K562 (cell line): ENCODE data around the gene DYNC2I2. TPM values are rescaled to one million over a fixed set of nuclear protein-coding genes. Genes with fewer than 3 reads are reported as not detected.

ENCODE experiments used
- ATAC-seq: fragments of 200-7000 bp; cut with Tn5 transposase; 3 replicates; pipeline ENCODE4 v1.9.1; 2020; ENCODE audit warnings: moderate library complexity
- BruUV-seq: library from RNA; stranded (reverse); fragments of 400-500 nt; replicated peaks from 2 replicates; lab custom pipeline; 2021; lab: Mats Ljungman, UMichigan
- CTCF ChIA-PET: fragments of 300-600 bp; formaldehyde crosslinking; extraction: SDS; loops from one replicate; lab custom pipeline; 2021; ENCODE audit warnings: low intra/inter-chr PET ratio; lab: Yijun Ruan, JAX
- POLR2A ChIA-PET: fragments of 300-600, 350-650 bp; sonication (Branson Sonifier 250); formaldehyde crosslinking; extraction: SDS; loops from one replicate; lab custom pipeline; 2021; ENCODE audit warnings: antibody characterized with exemption, inconsistent platforms; lab: Yijun Ruan, JAX
- DNase-seq, 4 experiments: peaks; one replicate each; pipeline versions ENCODE4 v3.0.0 to v3.0.0-alpha.2; 2011 to 2018; ENCODE audit warnings: low spot score in 3 of 4, mixed read lengths in 3 of 4; ENCODE audit errors: extremely low read depth in 1 of 4
- FAIRE-seq: peaks from 2 replicates; lab custom pipeline; 2011; peaks lifted over from hg19 to GRCh38; lab: Jason Lieb, UNC
- H2AFZ ChIP-seq: 2 replicates; pipeline ENCODE4 v1.6.0; 2011; ENCODE audit warnings: low read depth, low read length, control low read depth, inconsistent platforms
- H3K27ac ChIP-seq: fragments of 200-600 bp; 3 replicates; pipeline ENCODE4 v1.8.0; 2011; ENCODE audit warnings: low read depth, mild to moderate bottlenecking, control low read depth, inconsistent platforms, low read length, moderate library complexity, mixed read lengths; ENCODE audit errors: extremely low read depth
- H3K27me3 ChIP-seq, 2 experiments: fragments of 300-600 bp in 1 of 2; 2 replicates in 1 of 2; 3 replicates in 1 of 2; pipeline versions ENCODE4 v1.6.0 to v1.8.0; 2011; ENCODE audit warnings: inconsistent platforms in 2 of 2, low read length in 2 of 2, mild to moderate bottlenecking in 1 of 2, mixed read lengths in 1 of 2, moderate library complexity in 1 of 2; ENCODE audit not compliant: control insufficient read depth in 2 of 2, insufficient read depth in 2 of 2
- H3K36me3 ChIP-seq: fragments of 300-600 bp; 3 replicates; pipeline ENCODE4 v1.8.0; 2011; ENCODE audit warnings: mild to moderate bottlenecking, low read length, inconsistent platforms; ENCODE audit not compliant: control insufficient read depth, insufficient read depth
- H3K4me1 ChIP-seq, 2 experiments: fragments of 200-600 bp in 1 of 2; replicated peaks in 1 of 2; 2 replicates in 1 of 2; 3 replicates in 1 of 2; pipeline versions ENCODE4 v1.5.1 to v1.8.0; 2011; ENCODE audit warnings: inconsistent platforms in 2 of 2, low read length in 2 of 2, mild to moderate bottlenecking in 1 of 2, mixed read lengths in 1 of 2, moderate library complexity in 1 of 2; ENCODE audit not compliant: control insufficient read depth in 2 of 2, insufficient read depth in 2 of 2
- H3K4me2 ChIP-seq: 2 replicates; pipeline ENCODE4 v1.6.1; 2011; ENCODE audit warnings: low read length, control low read depth, inconsistent platforms, mixed read lengths; ENCODE audit not compliant: insufficient read depth
- H3K4me3 ChIP-seq: fragments of 200-600 bp; sonication (generic), shearing (Covaris generic); 2 replicates; pipeline ENCODE4 v1.5.1; 2016; ENCODE audit warnings: control low read depth, inconsistent platforms
- H3K79me2 ChIP-seq: fragments of 200-600 bp; 3 replicates; pipeline ENCODE4 v1.8.0; 2011; ENCODE audit warnings: low read length, inconsistent platforms; ENCODE audit not compliant: control insufficient read depth, insufficient read depth
- H3K9ac ChIP-seq, 2 experiments: 2 replicates each; pipeline versions ENCODE4 v1.6.0 to v1.6.1; 2011; ENCODE audit warnings: low read depth in 2 of 2, low read length in 2 of 2, control low read depth in 1 of 2, inconsistent platforms in 1 of 2, mild to moderate bottlenecking in 1 of 2, mixed read lengths in 1 of 2; ENCODE audit not compliant: insufficient read depth in 1 of 2
- H3K9me1 ChIP-seq: one replicate; pipeline ENCODE4 v1.6.0; 2011; ENCODE audit warnings: inconsistent platforms, mild to moderate bottlenecking, low read length, moderate library complexity; ENCODE audit not compliant: control insufficient read depth, insufficient read depth
- H3K9me3 ChIP-seq: replicated peaks from 2 replicates; pipeline ENCODE4 v1.5.1; 2011; ENCODE audit warnings: low read depth, low read length, inconsistent platforms; ENCODE audit not compliant: control insufficient read depth, insufficient read depth
- H4K20me1 ChIP-seq: replicated peaks from 2 replicates; pipeline ENCODE4 v1.6.1; 2011; ENCODE audit warnings: low read length, inconsistent platforms, mixed read lengths; ENCODE audit not compliant: control insufficient read depth, insufficient read depth
- DPF2 ChIP-seq: fragments of 450-650 bp; IDR thresholded peaks from 2 replicates; pipeline ENCODE4 v1.6.1; 2016
- KDM5B ChIP-seq: fragments of 200-600 bp; sonication (generic); IDR thresholded peaks from 2 replicates; pipeline ENCODE4 v1.6.1; 2012; ENCODE audit warnings: low read depth, mild to moderate bottlenecking, moderate library complexity, low read length, control low read depth, inconsistent platforms; ENCODE audit not compliant: insufficient replicate concordance
- NFE2 ChIP-seq: IDR thresholded peaks from 2 replicates; pipeline ENCODE4 v1.6.1; 2014; ENCODE audit warnings: antibody characterized with exemption, low read depth
- RBBP5 ChIP-seq: fragments of 200-600 bp; sonication (generic); IDR thresholded peaks from 2 replicates; pipeline ENCODE4 v1.6.1; 2012; ENCODE audit warnings: borderline replicate concordance, mild to moderate bottlenecking, low read length, control low read depth, inconsistent platforms; ENCODE audit not compliant: insufficient read depth, poor library complexity, severe bottlenecking
- RCOR1 ChIP-seq, 2 experiments: IDR thresholded peaks; 2 replicates each; pipeline ENCODE4 v1.6.1; 2012; ENCODE audit warnings: low read depth in 2 of 2, low read length in 2 of 2, borderline replicate concordance in 1 of 2, improper control_type of control experiment in 1 of 2
- ZBTB7A ChIP-seq: IDR thresholded peaks from 2 replicates; pipeline ENCODE4 v1.6.1; 2011; ENCODE audit warnings: low read depth, mild to moderate bottlenecking, low read length, moderate library complexity, borderline replicate concordance; ENCODE audit not compliant: control insufficient read depth
- whole genome bisulfite sequencing: fragments of 100-300 bp; shearing (Covaris generic); methylation state at CpG from one replicate; pipeline ENCODE4 v1.1.6; 2016; ENCODE audit warnings: low coverage, mixed read lengths; ENCODE audit not compliant: insufficient coverage; ENCODE audit errors: missing lambda C conversion rate; 5-methylcytosine and 5-hydroxymethylcytosine counted together
- in situ Hi-C: fragments of 300-500 bp; cut with MboI; formaldehyde crosslinking; loops from 4 replicates; pipeline ENCODE4 v1.15.0; 2018; ENCODE audit warnings: inconsistent platforms, mixed read lengths
- intact Hi-C: fragments of 100-400 bp; cut with micrococcal nuclease; formaldehyde crosslinking; loops from 2 replicates; pipeline ENCODE4 v1.14.2; 2022
- polyA plus RNA-seq, 8 experiments: library from polyadenylated mRNA; depleted of rRNA in 4 of 8; stranded (reverse) in 5 of 8; unstranded in 3 of 8; fragments of >200 nt; fragmentation: Nextera tagmentation in 2 of 8; fragmentation: Illumina TruSeq in 1 of 8; extraction: Ambion mirVana in 2 of 8; extraction: Trizol in 1 of 8; gene quantifications; 2 replicates each; pipeline versions ENCODE4 v1.2.1 to v1.2.3, GENCODE V29; 2011 to 2014; ENCODE audit warnings: inconsistent platforms in 1 of 8, missing spikeins in 1 of 8
- total RNA-seq, 7 experiments: library from RNA; depleted of rRNA in 6 of 7; stranded (reverse); fragments of >200 nt in 6 of 7; fragmentation: Illumina TruSeq in 2 of 7; extraction: Trizol in 2 of 7; gene quantifications; 2 replicates each; pipeline versions ENCODE4 v1.2.1 to v1.2.3, GENCODE V29; 2011 to 2021; ENCODE audit warnings: low replicate concordance in 1 of 7
- TF ChIP-seq, protein P1 (sequence below): fragments of 250-450 bp; sonication (Bioruptor Pico); IDR thresholded peaks from 2 replicates; pipeline ENCODE4 v1.4.0; 2020
- TF ChIP-seq, protein P2 (sequence below): fragments of 450-650 bp; formaldehyde crosslinking; IDR thresholded peaks from 2 replicates; pipeline ENCODE4 v1.4.0; 2022; ENCODE audit warnings: missing genetic modification characterization
- TF ChIP-seq, protein P3 (sequence below), 2 experiments: IDR thresholded peaks in 1 of 2; conservative IDR thresholded peaks in 1 of 2; 2 replicates each; pipeline ENCODE4 v1.6.1; 2016; ENCODE audit warnings: low read depth in 2 of 2, mild to moderate bottlenecking in 1 of 2, missing compliant biosample characterization in 1 of 2, missing genetic modification characterization in 1 of 2, moderate library complexity in 1 of 2
- TF ChIP-seq, protein P4 (sequence below): sonication (generic); formaldehyde crosslinking; IDR thresholded peaks from 2 replicates; pipeline ENCODE4 v1.8.1; 2023; ENCODE audit warnings: mild to moderate bottlenecking, missing genetic modification reagents

Gene DYNC2I2
- total and polyA plus RNA-seq, 9 of the 15 experiments (the other 6 are each of a cell fraction or from before 2014, with no cell fraction given), result 1.5 to 249 (median 70.0) TPM

DNA sequence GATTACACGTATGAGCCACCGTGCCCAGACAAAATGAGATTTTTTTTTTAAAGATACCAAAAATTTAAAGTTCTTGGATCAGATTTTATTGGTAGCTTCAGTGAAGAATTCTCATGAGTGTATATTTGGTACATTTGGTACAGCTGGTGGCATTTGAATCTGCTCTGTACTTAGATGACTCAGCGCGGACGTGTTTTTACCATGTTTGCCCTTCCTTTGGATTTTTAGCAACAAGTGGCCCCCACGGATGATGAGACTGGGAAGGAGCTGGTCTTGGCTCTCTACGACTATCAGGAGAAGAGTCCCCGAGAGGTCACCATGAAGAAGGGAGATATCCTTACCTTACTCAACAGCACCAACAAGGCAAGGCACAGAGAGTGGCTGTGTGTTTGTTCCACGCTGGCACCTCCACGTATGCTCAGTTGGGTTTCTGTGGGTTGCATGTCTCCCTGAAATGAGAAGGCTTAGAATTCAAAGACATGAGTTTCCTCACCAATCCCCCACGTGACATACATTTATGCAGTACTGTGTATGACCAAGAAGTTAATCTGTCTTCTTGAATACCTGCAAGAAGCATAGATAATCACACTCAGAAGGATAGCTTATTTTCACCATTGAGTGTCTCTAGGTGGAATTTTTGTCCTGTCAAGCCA lies 67.9 kb downstream of the DYNC2I2 start (continued):
- TF ChIP-seq ZBTB7A (no peak), NFE2 (0 out of 2 replicates have a peak, but pooled peaks have one; percentile 15)
- TF ChIP-seq, protein P1, sequence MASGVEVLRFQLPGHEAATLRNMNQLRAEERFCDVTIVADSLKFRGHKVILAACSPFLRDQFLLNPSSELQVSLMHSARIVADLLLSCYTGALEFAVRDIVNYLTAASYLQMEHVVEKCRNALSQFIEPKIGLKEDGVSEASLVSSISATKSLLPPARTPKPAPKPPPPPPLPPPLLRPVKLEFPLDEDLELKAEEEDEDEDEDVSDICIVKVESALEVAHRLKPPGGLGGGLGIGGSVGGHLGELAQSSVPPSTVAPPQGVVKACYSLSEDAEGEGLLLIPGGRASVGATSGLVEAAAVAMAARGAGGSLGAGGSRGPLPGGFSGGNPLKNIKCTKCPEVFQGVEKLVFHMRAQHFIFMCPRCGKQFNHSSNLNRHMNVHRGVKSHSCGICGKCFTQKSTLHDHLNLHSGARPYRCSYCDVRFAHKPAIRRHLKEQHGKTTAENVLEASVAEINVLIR (CRISPR knock-in tag), result no peak
- TF ChIP-seq, protein P2, sequence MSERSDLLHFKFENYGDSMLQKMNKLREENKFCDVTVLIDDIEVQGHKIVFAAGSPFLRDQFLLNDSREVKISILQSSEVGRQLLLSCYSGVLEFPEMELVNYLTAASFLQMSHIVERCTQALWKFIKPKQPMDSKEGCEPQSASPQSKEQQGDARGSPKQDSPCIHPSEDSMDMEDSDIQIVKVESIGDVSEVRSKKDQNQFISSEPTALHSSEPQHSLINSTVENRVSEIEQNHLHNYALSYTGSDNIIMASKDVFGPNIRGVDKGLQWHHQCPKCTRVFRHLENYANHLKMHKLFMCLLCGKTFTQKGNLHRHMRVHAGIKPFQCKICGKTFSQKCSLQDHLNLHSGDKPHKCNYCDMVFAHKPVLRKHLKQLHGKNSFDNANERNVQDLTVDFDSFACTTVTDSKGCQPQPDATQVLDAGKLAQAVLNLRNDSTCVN, result no peak

DNA sequence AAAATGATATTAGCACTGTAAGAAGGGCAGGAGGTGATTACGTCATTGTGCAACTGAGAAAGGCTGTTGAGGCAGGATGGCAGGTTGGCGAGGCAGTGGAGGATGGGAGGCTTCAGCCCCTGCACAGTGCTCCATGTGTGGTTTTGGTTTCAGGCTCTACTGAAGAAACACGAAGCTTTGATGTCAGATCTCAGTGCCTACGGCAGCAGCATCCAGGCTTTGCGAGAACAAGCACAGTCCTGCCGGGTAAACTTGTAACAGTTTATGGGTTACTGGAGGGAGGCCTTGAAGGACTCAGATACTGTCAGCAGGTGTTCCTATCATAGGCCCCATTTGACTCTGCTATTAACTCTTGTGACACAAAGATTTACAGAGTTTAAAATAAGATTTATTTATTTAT lies 69.2 kb downstream of the DYNC2I2 start:
- in situ Hi-C loops, result no loop called here
- WGBS, result 50% methylated on average over 6 of the region's 6 CpGs
- ATAC-seq, result peak; percentile 33; the same call in 2 of the 3 replicates
- no TSS peak for BruUV-seq
- no peak for DNase-seq
- ChIA-PET POLR2A (interaction anchor here (0.6 to 1.3 kb wide), 2 partner anchors 22 to 35 kb away, joined by 3 read pairs; no protein-coding TSS in a partner anchor), CTCF (no interaction called here)
- Histone ChIP-seq H3K79me2 (no peaks in the 10 kb centered on the region), H3K27ac (no peak overlapping the region), H3K4me2 (no peak overlapping the region), H4K20me1 (no peaks in the 10 kb centered on the region), H3K4me1 (peaks cover 0 to 4% of the 10 kb centered on the region in 2 experiments; a peak in 1 of 5 replicates), H2AFZ (no peak overlapping the region), H3K9me3 (no peaks in the 10 kb centered on the region), H3K36me3 (no peaks in the 10 kb centered on the region), H3K9me1 (no peaks in the 10 kb centered on the region), H3K4me3 (no peak overlapping the region), H3K9ac (no peak overlapping the region), H3K27me3 (no peaks in the 10 kb centered on the region)
- intact Hi-C loops, result no loop called here
- no peak for FAIRE-seq
- TF ChIP-seq, protein P3, sequence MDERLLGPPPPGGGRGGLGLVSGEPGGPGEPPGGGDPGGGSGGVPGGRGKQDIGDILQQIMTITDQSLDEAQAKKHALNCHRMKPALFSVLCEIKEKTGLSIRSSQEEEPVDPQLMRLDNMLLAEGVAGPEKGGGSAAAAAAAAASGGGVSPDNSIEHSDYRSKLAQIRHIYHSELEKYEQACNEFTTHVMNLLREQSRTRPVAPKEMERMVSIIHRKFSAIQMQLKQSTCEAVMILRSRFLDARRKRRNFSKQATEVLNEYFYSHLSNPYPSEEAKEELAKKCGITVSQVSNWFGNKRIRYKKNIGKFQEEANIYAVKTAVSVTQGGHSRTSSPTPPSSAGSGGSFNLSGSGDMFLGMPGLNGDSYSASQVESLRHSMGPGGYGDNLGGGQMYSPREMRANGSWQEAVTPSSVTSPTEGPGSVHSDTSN (CRISPR knock-in tag; IDR thresholded peaks at IDR 0.05; ENCODE audit: low read depth), result no peak
- TF ChIP-seq, protein P3 (tag; conservative IDR thresholded peaks at IDR 0.05; ENCODE audit: low read depth), result 0 out of 2 replicates have a peak, but pooled peaks have one; percentile 26
- TF ChIP-seq RBBP5, result no peak
- TF ChIP-seq KDM5B, result no peak
- no peak for TF ChIP-seq RCOR1 (IDR thresholded peaks at IDR 0.05; ENCODE audit: borderline replicate concordance in 1 of 2, low read depth in 2 of 2, low read length in 2 of 2)
- TF ChIP-seq, protein P4, sequence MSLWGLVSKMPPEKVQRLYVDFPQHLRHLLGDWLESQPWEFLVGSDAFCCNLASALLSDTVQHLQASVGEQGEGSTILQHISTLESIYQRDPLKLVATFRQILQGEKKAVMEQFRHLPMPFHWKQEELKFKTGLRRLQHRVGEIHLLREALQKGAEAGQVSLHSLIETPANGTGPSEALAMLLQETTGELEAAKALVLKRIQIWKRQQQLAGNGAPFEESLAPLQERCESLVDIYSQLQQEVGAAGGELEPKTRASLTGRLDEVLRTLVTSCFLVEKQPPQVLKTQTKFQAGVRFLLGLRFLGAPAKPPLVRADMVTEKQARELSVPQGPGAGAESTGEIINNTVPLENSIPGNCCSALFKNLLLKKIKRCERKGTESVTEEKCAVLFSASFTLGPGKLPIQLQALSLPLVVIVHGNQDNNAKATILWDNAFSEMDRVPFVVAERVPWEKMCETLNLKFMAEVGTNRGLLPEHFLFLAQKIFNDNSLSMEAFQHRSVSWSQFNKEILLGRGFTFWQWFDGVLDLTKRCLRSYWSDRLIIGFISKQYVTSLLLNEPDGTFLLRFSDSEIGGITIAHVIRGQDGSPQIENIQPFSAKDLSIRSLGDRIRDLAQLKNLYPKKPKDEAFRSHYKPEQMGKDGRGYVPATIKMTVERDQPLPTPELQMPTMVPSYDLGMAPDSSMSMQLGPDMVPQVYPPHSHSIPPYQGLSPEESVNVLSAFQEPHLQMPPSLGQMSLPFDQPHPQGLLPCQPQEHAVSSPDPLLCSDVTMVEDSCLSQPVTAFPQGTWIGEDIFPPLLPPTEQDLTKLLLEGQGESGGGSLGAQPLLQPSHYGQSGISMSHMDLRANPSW (CRISPR knock-in tag), result no peak
- TF ChIP-seq DPF2, result no peak
